HEK293 (cell line): ENCODE measurements around the gene ZNF227.

Experiments
- BCL11B ChIP-seq: fragments of 450-650 bp; formaldehyde crosslinking; IDR thresholded peaks from 2 replicates; pipeline ENCODE4 v1.5.1; 2016; ENCODE audit warnings: low read depth, missing biosample characterization, missing genetic modification characterization
- ZBTB17 ChIP-seq: fragments of 450-650 bp; formaldehyde crosslinking; IDR thresholded peaks from 2 replicates; pipeline ENCODE4 v1.5.1; 2016; ENCODE audit warnings: missing biosample characterization, missing genetic modification characterization
- ZNF138 ChIP-seq: fragments of 450-650 bp; formaldehyde crosslinking; IDR thresholded peaks from 2 replicates; pipeline ENCODE4 v1.5.1; 2016; ENCODE audit warnings: missing biosample characterization, missing genetic modification characterization, borderline replicate concordance
- ZNF157 ChIP-seq: fragments of 450-650 bp; formaldehyde crosslinking; IDR thresholded peaks from 2 replicates; pipeline ENCODE4 v1.5.1; 2016; ENCODE audit warnings: missing biosample characterization, missing genetic modification characterization
- ZNF248 ChIP-seq: fragments of 450-650 bp; formaldehyde crosslinking; IDR thresholded peaks from 2 replicates; pipeline ENCODE4 v1.5.1; 2017; ENCODE audit warnings: missing biosample characterization, missing genetic modification characterization
- ZNF354C ChIP-seq: fragments of 450-650 bp; formaldehyde crosslinking; IDR thresholded peaks from 2 replicates; pipeline ENCODE4 v1.5.1; 2016; ENCODE audit warnings: missing biosample characterization, missing genetic modification characterization, low read depth, borderline replicate concordance
- ZNF366 ChIP-seq: fragments of 450-650 bp; formaldehyde crosslinking; conservative IDR thresholded peaks from 2 replicates; pipeline ENCODE4 v1.5.1; 2016; ENCODE audit warnings: missing biosample characterization, missing genetic modification characterization
- ZNF394 ChIP-seq: fragments of 450-650 bp; formaldehyde crosslinking; IDR thresholded peaks from 2 replicates; pipeline ENCODE4 v1.5.1; 2016; ENCODE audit warnings: missing biosample characterization, missing genetic modification characterization, mild to moderate bottlenecking, moderate library complexity, borderline replicate concordance
- ZNF426 ChIP-seq: fragments of 450-650 bp; formaldehyde crosslinking; IDR thresholded peaks from 2 replicates; pipeline ENCODE4 v1.5.1; 2017; ENCODE audit warnings: missing biosample characterization, missing genetic modification characterization, mild to moderate bottlenecking, inconsistent platforms, moderate library complexity
- ZNF529 ChIP-seq: fragments of 450-650 bp; formaldehyde crosslinking; IDR thresholded peaks from 2 replicates; pipeline ENCODE4 v1.5.1; 2017; ENCODE audit warnings: missing genetic modification characterization, missing biosample characterization; ENCODE audit not compliant: insufficient replicate concordance
- ZNF677 ChIP-seq: fragments of 450-650 bp; IDR thresholded peaks from 2 replicates; pipeline ENCODE4 v1.5.0; 2018; ENCODE audit warnings: missing biosample characterization, mild to moderate bottlenecking, missing genetic modification characterization, moderate library complexity
- ZNF707 ChIP-seq: fragments of 450-650 bp; formaldehyde crosslinking; IDR thresholded peaks from 2 replicates; pipeline ENCODE4 v1.5.1; 2016; ENCODE audit warnings: missing biosample characterization, missing genetic modification characterization
- ZNF785 ChIP-seq: fragments of 450-650 bp; formaldehyde crosslinking; IDR thresholded peaks from 2 replicates; pipeline ENCODE4 v1.5.1; 2016; ENCODE audit warnings: missing biosample characterization, missing genetic modification characterization
- ZSCAN30 ChIP-seq: fragments of 450-650 bp; IDR thresholded peaks from 2 replicates; pipeline ENCODE4 v1.5.1; 2018; ENCODE audit warnings: missing biosample characterization, mild to moderate bottlenecking, missing genetic modification characterization, moderate library complexity
- TF ChIP-seq, protein P1 (sequence below): fragments of 450-650 bp; formaldehyde crosslinking; IDR thresholded peaks from 2 replicates; pipeline ENCODE4 v1.5.1; 2016; ENCODE audit warnings: missing biosample characterization, missing genetic modification characterization
- TF ChIP-seq, protein P2 (sequence below): fragments of 450-650 bp; formaldehyde crosslinking; IDR thresholded peaks from 2 replicates; pipeline ENCODE4; 2016; ENCODE audit warnings: missing biosample characterization, missing genetic modification characterization
- TF ChIP-seq, protein P3 (sequence below): fragments of 450-650 bp; formaldehyde crosslinking; IDR thresholded peaks from 2 replicates; pipeline ENCODE4 v1.5.1; 2016; ENCODE audit warnings: missing biosample characterization, missing genetic modification characterization
- TF ChIP-seq, protein P4 (sequence below): fragments of 450-650 bp; formaldehyde crosslinking; IDR thresholded peaks from 2 replicates; pipeline ENCODE4 v1.5.1; 2016; ENCODE audit warnings: missing biosample characterization, missing genetic modification characterization
- TF ChIP-seq, protein P5 (sequence below): fragments of 450-650 bp; formaldehyde crosslinking; IDR thresholded peaks from 2 replicates; pipeline ENCODE4 v1.5.1; 2016; ENCODE audit warnings: missing biosample characterization, missing genetic modification characterization
- TF ChIP-seq, protein P6 (sequence below): fragments of 450-650 bp; formaldehyde crosslinking; IDR thresholded peaks from 2 replicates; pipeline ENCODE4 v1.5.1; 2016; ENCODE audit warnings: missing biosample characterization, missing genetic modification characterization, borderline replicate concordance
- TF ChIP-seq, protein P7 (sequence below): fragments of 450-650 bp; formaldehyde crosslinking; IDR thresholded peaks from 2 replicates; pipeline ENCODE4 v1.5.1; 2016; ENCODE audit warnings: missing biosample characterization, missing genetic modification characterization

The ZNF227 gene

DNA sequence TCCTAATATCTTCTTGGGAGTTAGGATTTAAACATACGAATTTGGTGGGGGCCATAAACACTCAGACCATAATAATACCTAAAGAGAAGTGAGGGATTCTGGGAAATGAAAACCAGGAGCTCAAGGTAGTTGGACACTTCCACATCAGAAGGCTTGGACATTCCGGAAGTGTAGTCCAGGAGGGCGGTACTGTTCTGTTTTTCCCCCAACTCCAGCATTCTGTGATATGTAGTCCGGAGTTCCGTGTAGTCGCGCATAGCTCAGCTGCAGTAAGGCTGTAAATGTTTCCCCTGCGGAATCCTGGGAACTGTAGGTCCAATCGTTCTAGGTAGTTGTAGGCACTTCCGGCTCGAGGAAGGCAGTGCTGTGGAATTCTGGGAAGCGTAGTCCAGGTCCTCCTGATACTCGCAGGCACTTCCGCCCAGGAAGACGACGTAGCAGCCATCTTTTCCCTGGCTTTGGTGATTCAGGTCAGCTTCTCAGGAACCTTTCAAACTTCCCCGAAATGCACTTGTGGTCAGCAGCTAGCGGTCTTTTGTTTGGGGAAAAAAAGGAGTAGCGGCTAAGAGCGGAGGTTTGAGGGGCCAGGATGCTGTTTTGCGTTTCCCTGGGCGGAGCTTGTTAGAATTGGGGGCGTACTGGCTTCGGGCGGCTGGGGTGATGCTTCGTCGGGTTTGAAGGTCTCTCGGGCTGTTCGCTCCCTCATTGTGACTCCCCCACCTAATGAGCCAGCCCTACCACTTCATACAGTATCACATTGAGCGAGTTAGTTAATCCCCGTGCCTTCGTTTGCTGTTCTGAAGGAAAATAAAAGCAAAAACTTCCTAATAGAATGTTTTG is 47.4 kb upstream of the ZNF227 start, which contains the start of gene ZNF226 (continued):
- TF ChIP-seq, protein P1, sequence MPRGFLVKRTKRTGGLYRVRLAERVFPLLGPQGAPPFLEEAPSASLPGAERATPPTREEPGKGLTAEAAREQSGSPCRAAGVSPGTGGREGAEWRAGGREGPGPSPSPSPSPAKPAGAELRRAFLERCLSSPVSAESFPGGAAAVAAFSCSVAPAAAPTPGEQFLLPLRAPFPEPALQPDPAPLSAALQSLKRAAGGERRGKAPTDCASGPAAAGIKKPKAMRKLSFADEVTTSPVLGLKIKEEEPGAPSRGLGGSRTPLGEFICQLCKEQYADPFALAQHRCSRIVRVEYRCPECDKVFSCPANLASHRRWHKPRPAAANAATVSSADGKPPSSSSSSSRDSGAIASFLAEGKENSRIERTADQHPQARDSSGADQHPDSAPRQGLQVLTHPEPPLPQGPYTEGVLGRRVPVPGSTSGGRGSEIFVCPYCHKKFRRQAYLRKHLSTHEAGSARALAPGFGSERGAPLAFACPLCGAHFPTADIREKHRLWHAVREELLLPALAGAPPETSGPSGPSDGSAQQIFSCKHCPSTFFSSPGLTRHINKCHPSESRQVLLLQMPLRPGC: peak; percentile 89
- TF ChIP-seq ZNF426 (no peak), ZNF366 (tag by site-specific recombination) (peak; percentile 85), ZNF157 (tag by site-specific recombination) (0 out of 2 replicates have a peak, but pooled peaks have one; percentile 12), ZNF354C (no peak), ZNF394 (tag by site-specific recombination) (peak; percentile 90), ZNF529 (tag by site-specific recombination) (no peak), BCL11B (tag by site-specific recombination) (no peak), ZNF707 (tag by site-specific recombination) (no peak), ZNF138 (tag by site-specific recombination) (no peak), ZNF785 (0 out of 2 replicates have a peak, but pooled peaks have one; percentile 23), ZNF677 (tag by site-specific recombination) (0 out of 2 replicates have a peak, but pooled peaks have one; percentile 35), ZSCAN30 (peak; percentile 45; the same call in 1 of the 2 replicates), ZBTB17 (tag by site-specific recombination) (peak; percentile 100), ZNF248 (tag by site-specific recombination) (no peak)
- TF ChIP-seq, protein P2, sequence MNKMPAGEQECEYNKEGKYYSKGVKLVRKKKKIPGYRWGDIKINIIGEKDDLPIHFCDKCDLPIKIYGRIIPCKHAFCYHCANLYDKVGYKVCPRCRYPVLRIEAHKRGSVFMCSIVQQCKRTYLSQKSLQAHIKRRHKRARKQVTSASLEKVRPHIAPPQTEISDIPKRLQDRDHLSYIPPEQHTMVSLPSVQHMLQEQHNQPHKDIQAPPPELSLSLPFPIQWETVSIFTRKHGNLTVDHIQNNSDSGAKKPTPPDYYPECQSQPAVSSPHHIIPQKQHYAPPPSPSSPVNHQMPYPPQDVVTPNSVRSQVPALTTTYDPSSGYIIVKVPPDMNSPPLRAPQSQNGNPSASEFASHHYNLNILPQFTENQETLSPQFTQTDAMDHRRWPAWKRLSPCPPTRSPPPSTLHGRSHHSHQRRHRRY: no peak
- TF ChIP-seq, protein P3, sequence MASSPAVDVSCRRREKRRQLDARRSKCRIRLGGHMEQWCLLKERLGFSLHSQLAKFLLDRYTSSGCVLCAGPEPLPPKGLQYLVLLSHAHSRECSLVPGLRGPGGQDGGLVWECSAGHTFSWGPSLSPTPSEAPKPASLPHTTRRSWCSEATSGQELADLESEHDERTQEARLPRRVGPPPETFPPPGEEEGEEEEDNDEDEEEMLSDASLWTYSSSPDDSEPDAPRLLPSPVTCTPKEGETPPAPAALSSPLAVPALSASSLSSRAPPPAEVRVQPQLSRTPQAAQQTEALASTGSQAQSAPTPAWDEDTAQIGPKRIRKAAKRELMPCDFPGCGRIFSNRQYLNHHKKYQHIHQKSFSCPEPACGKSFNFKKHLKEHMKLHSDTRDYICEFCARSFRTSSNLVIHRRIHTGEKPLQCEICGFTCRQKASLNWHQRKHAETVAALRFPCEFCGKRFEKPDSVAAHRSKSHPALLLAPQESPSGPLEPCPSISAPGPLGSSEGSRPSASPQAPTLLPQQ (tag by site-specific recombination): peak; percentile 75
- TF ChIP-seq, protein P4, sequence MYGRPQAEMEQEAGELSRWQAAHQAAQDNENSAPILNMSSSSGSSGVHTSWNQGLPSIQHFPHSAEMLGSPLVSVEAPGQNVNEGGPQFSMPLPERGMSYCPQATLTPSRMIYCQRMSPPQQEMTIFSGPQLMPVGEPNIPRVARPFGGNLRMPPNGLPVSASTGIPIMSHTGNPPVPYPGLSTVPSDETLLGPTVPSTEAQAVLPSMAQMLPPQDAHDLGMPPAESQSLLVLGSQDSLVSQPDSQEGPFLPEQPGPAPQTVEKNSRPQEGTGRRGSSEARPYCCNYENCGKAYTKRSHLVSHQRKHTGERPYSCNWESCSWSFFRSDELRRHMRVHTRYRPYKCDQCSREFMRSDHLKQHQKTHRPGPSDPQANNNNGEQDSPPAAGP: peak; percentile 64
- TF ChIP-seq, protein P5, sequence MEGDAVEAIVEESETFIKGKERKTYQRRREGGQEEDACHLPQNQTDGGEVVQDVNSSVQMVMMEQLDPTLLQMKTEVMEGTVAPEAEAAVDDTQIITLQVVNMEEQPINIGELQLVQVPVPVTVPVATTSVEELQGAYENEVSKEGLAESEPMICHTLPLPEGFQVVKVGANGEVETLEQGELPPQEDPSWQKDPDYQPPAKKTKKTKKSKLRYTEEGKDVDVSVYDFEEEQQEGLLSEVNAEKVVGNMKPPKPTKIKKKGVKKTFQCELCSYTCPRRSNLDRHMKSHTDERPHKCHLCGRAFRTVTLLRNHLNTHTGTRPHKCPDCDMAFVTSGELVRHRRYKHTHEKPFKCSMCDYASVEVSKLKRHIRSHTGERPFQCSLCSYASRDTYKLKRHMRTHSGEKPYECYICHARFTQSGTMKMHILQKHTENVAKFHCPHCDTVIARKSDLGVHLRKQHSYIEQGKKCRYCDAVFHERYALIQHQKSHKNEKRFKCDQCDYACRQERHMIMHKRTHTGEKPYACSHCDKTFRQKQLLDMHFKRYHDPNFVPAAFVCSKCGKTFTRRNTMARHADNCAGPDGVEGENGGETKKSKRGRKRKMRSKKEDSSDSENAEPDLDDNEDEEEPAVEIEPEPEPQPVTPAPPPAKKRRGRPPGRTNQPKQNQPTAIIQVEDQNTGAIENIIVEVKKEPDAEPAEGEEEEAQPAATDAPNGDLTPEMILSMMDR (tag by site-specific recombination): no peak
- TF ChIP-seq, protein P6, sequence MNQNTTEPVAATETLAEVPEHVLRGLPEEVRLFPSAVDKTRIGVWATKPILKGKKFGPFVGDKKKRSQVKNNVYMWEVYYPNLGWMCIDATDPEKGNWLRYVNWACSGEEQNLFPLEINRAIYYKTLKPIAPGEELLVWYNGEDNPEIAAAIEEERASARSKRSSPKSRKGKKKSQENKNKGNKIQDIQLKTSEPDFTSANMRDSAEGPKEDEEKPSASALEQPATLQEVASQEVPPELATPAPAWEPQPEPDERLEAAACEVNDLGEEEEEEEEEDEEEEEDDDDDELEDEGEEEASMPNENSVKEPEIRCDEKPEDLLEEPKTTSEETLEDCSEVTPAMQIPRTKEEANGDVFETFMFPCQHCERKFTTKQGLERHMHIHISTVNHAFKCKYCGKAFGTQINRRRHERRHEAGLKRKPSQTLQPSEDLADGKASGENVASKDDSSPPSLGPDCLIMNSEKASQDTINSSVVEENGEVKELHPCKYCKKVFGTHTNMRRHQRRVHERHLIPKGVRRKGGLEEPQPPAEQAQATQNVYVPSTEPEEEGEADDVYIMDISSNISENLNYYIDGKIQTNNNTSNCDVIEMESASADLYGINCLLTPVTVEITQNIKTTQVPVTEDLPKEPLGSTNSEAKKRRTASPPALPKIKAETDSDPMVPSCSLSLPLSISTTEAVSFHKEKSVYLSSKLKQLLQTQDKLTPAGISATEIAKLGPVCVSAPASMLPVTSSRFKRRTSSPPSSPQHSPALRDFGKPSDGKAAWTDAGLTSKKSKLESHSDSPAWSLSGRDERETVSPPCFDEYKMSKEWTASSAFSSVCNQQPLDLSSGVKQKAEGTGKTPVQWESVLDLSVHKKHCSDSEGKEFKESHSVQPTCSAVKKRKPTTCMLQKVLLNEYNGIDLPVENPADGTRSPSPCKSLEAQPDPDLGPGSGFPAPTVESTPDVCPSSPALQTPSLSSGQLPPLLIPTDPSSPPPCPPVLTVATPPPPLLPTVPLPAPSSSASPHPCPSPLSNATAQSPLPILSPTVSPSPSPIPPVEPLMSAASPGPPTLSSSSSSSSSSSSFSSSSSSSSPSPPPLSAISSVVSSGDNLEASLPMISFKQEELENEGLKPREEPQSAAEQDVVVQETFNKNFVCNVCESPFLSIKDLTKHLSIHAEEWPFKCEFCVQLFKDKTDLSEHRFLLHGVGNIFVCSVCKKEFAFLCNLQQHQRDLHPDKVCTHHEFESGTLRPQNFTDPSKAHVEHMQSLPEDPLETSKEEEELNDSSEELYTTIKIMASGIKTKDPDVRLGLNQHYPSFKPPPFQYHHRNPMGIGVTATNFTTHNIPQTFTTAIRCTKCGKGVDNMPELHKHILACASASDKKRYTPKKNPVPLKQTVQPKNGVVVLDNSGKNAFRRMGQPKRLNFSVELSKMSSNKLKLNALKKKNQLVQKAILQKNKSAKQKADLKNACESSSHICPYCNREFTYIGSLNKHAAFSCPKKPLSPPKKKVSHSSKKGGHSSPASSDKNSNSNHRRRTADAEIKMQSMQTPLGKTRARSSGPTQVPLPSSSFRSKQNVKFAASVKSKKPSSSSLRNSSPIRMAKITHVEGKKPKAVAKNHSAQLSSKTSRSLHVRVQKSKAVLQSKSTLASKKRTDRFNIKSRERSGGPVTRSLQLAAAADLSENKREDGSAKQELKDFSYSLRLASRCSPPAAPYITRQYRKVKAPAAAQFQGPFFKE: no peak
- TF ChIP-seq, protein P7, sequence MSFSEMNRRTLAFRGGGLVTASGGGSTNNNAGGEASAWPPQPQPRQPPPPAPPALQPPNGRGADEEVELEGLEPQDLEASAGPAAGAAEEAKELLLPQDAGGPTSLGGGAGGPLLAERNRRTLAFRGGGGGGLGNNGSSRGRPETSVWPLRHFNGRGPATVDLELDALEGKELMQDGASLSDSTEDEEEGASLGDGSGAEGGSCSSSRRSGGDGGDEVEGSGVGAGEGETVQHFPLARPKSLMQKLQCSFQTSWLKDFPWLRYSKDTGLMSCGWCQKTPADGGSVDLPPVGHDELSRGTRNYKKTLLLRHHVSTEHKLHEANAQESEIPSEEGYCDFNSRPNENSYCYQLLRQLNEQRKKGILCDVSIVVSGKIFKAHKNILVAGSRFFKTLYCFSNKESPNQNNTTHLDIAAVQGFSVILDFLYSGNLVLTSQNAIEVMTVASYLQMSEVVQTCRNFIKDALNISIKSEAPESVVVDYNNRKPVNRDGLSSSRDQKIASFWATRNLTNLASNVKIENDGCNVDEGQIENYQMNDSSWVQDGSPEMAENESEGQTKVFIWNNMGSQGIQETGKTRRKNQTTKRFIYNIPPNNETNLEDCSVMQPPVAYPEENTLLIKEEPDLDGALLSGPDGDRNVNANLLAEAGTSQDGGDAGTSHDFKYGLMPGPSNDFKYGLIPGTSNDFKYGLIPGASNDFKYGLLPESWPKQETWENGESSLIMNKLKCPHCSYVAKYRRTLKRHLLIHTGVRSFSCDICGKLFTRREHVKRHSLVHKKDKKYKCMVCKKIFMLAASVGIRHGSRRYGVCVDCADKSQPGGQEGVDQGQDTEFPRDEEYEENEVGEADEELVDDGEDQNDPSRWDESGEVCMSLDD (tag by site-specific recombination): peak; percentile 83; the same call in 1 of the 2 replicates
